GM11168 (cell line): ENCODE data around the gene ZNF304.

Experiments used
- in situ Hi-C: fragments of 300-500 bp; cut with MboI; formaldehyde crosslinking; loops from one replicate; pipeline ENCODE4 v1.12.0; 2022; ENCODE audit warnings: low sequenced_read_pairs; ENCODE audit not compliant: unreplicated experiment

ZNF304 gene

GRCh38 chr19:57350877-57351805, at the start of gene ZNF304:
Gene ZNF304 (plus strand): TSS chr19:57351271. CDS start chr19:57351665, 394 bp downstream.
- in situ Hi-C loops: loop anchor here (10.0 kb wide), 1 partner anchor 106 kb away; the partner anchor contains the start of gene ZNF805

GRCh38 chr19:57302020-57302465, 49.0 kb upstream of the ZNF304 start:
- in situ Hi-C loops: no loop called here

- in situ Hi-C loops: no loop called here
These were observed 48.2 kb upstream of the ZNF304 start for GRCh38 chr19:57302727-57303401.

GRCh38 chr19:57305056-57305455, 46.0 kb upstream of the ZNF304 start:
- in situ Hi-C loops: no loop called here

- in situ Hi-C loops: no loop called here
These were observed 42.6 kb upstream of the ZNF304 start for GRCh38 chr19:57308514-57308913.

GRCh38 chr19:57310792-57311191, 40.3 kb upstream of the ZNF304 start:
- in situ Hi-C loops: no loop called here

- in situ Hi-C loops: no loop called here
These were observed 36.9 kb upstream of the ZNF304 start for GRCh38 chr19:57314146-57314545.

- in situ Hi-C loops: no loop called here
These were observed 33.6 kb upstream of the ZNF304 start for GRCh38 chr19:57317503-57317902.

- in situ Hi-C loops: no loop called here
These were observed 31.2 kb upstream of the ZNF304 start for GRCh38 chr19:57319869-57320179.

- in situ Hi-C loops: no loop called here
These were observed 30.6 kb upstream of the ZNF304 start, which contains the start of gene ZNF543 for GRCh38 chr19:57320180-57321084. Gene ZNF543 (plus strand): TSS chr19:57320472. CDS start chr19:57320854, 382 bp downstream.

GRCh38 chr19:57321116-57321515, 30.0 kb upstream of the ZNF304 start:
- in situ Hi-C loops: no loop called here

- in situ Hi-C loops: no loop called here
These were observed 29.3 kb upstream of the ZNF304 start for GRCh38 chr19:57321751-57322150.

GRCh38 chr19:57324992-57325391, 26.1 kb upstream of the ZNF304 start:
- in situ Hi-C loops: no loop called here

GRCh38 chr19:57327993-57328392, 23.1 kb upstream of the ZNF304 start:
- in situ Hi-C loops: no loop called here

GRCh38 chr19:57334191-57334590, 16.9 kb upstream of the ZNF304 start:
- in situ Hi-C loops: no loop called here

- in situ Hi-C loops: no loop called here
These were observed 12.2 kb upstream of the ZNF304 start for GRCh38 chr19:57338877-57339276.

GRCh38 chr19:57342582-57342981, 8.5 kb upstream of the ZNF304 start:
- in situ Hi-C loops: no loop called here

- in situ Hi-C loops: no loop called here
These were observed 2.9 kb upstream of the ZNF304 start for GRCh38 chr19:57348136-57348535.

GRCh38 chr19:57351867-57352266, 796 bp downstream of the ZNF304 start:
- in situ Hi-C loops: loop anchor here (10.0 kb wide), 1 partner anchor 107 kb away; the partner anchor contains the start of gene ZNF805

GRCh38 chr19:57355916-57356315, 4.8 kb downstream of the ZNF304 start:
- in situ Hi-C loops: loop anchor here (10.0 kb wide), 1 partner anchor 111 kb away; the partner anchor contains the start of gene ZNF805
